H9 (cell line): Measurements from ENCODE around the gene TMEM185B. TPM values are rescaled to one million over a fixed set of nuclear protein-coding genes. Genes with fewer than 3 reads are reported as not detected.

Experiments used
- DNase-seq: peaks from one replicate; pipeline ENCODE4 v3.0.0-alpha.2; 2017
- H2AFZ ChIP-seq: one replicate; pipeline ENCODE4 v1.6.1; 2013; ENCODE audit warnings: mild to moderate bottlenecking, low read length, control low read depth, moderate library complexity
- H2AK5ac ChIP-seq: 2 replicates; pipeline ENCODE4 v1.6.1; 2013; ENCODE audit warnings: low read length, control low read depth, mixed read lengths; ENCODE audit not compliant: insufficient read length
- H2BK120ac ChIP-seq: one replicate; pipeline ENCODE4 v1.6.1; 2013; ENCODE audit warnings: low read depth, mild to moderate bottlenecking, low read length, control low read depth, inconsistent platforms; ENCODE audit not compliant: poor library complexity, severe bottlenecking
- H2BK12ac ChIP-seq: 2 replicates; pipeline ENCODE4 v1.6.1; 2013; ENCODE audit warnings: low read length, control low read depth, mixed read lengths, low read depth; ENCODE audit not compliant: insufficient read length
- H2BK15ac ChIP-seq: 2 replicates; pipeline ENCODE4 v1.6.1; 2013; ENCODE audit warnings: low read depth, low read length, control low read depth
- H2BK20ac ChIP-seq: one replicate; pipeline ENCODE4 v1.6.1; 2013; ENCODE audit warnings: low read depth, mild to moderate bottlenecking, low read length, control low read depth, inconsistent platforms; ENCODE audit not compliant: poor library complexity, severe bottlenecking
- H2BK5ac ChIP-seq: 2 replicates; pipeline ENCODE4 v1.6.1; 2013; ENCODE audit warnings: low read length, control low read depth, mixed read lengths; ENCODE audit not compliant: insufficient read length
- H3K14ac ChIP-seq: 2 replicates; pipeline ENCODE4 v1.6.1; 2013; ENCODE audit warnings: low read length, control low read depth; ENCODE audit not compliant: insufficient read depth
- H3K18ac ChIP-seq: 2 replicates; pipeline ENCODE4 v1.6.1; 2013; ENCODE audit warnings: low read depth, mild to moderate bottlenecking, mixed read lengths, low read length, control low read depth; ENCODE audit not compliant: insufficient read length
- H3K23ac ChIP-seq: 2 replicates; pipeline ENCODE4 v1.6.1; 2013; ENCODE audit warnings: low read length, control low read depth, mixed read lengths, low read depth; ENCODE audit not compliant: insufficient read length
- H3K23me2 ChIP-seq: 2 replicates; pipeline ENCODE4 v1.6.1; 2013; ENCODE audit warnings: low read depth, mild to moderate bottlenecking, mixed read lengths, low read length, control low read depth; ENCODE audit not compliant: insufficient read length, poor library complexity, severe bottlenecking
- H3K27ac ChIP-seq: 2 replicates; pipeline ENCODE4 v1.5.1; 2013; ENCODE audit warnings: low read length, control low read depth, mixed read lengths, low read depth; ENCODE audit not compliant: insufficient read length
- H3K27me3 ChIP-seq: 2 replicates; pipeline ENCODE4 v1.6.1; 2013; ENCODE audit warnings: low read length, control low read depth, inconsistent platforms; ENCODE audit not compliant: insufficient read depth
- H3K4ac ChIP-seq: 2 replicates; pipeline ENCODE4 v1.6.1; 2013; ENCODE audit warnings: low read depth, mild to moderate bottlenecking, control low read depth, inconsistent platforms, low read length, moderate library complexity
- H3K4me1 ChIP-seq: 2 replicates; pipeline ENCODE4 v1.6.1; 2013; ENCODE audit warnings: low read length, control low read depth, inconsistent platforms; ENCODE audit not compliant: insufficient read depth
- H3K4me2 ChIP-seq: 2 replicates; pipeline ENCODE4 v1.6.1; 2013; ENCODE audit warnings: low read length, control low read depth, mixed read lengths; ENCODE audit not compliant: insufficient read length, insufficient read depth
- H3K56ac ChIP-seq: 2 replicates; pipeline ENCODE4 v1.6.1; 2013; ENCODE audit warnings: low read depth, mild to moderate bottlenecking, mixed read lengths, low read length, control low read depth; ENCODE audit not compliant: insufficient read length
- H3K79me1 ChIP-seq: 2 replicates; pipeline ENCODE4 v1.6.1; 2013; ENCODE audit warnings: low read depth, mild to moderate bottlenecking, moderate library complexity, low read length, control low read depth, inconsistent platforms; ENCODE audit not compliant: insufficient read depth, poor library complexity, severe bottlenecking
- H3K79me2 ChIP-seq: 2 replicates; pipeline ENCODE4 v1.6.1; 2013; ENCODE audit warnings: low read length, control low read depth, inconsistent platforms; ENCODE audit not compliant: insufficient read depth
- H3K9ac ChIP-seq: 2 replicates; pipeline ENCODE4 v1.6.1; 2013; ENCODE audit warnings: low read length, control low read depth, mixed read lengths; ENCODE audit not compliant: insufficient read length; ENCODE audit errors: extremely low read depth
- H3K9me3 ChIP-seq: one replicate; pipeline ENCODE4 v1.6.1; 2013; ENCODE audit warnings: low read depth, low read length, inconsistent platforms; ENCODE audit not compliant: control insufficient read depth
- H3T11ph ChIP-seq: one replicate; pipeline ENCODE4 v1.6.1; 2013; ENCODE audit warnings: mild to moderate bottlenecking, low read length, control low read depth, inconsistent platforms
- H4K20me1 ChIP-seq: one replicate; pipeline ENCODE4 v1.6.1; 2013; ENCODE audit not compliant: control insufficient read depth, insufficient read length, insufficient read depth
- H4K5ac ChIP-seq: 2 replicates; pipeline ENCODE4 v1.6.1; 2013; ENCODE audit warnings: low read depth, mild to moderate bottlenecking, mixed read lengths, low read length, control low read depth; ENCODE audit not compliant: insufficient read length
- H4K8ac ChIP-seq: replicated peaks from 2 replicates; pipeline ENCODE4 v1.6.1; 2013; ENCODE audit warnings: low read length, control low read depth, mixed read lengths, low read depth; ENCODE audit not compliant: insufficient read length
- H4K91ac ChIP-seq: 2 replicates; pipeline ENCODE4 v1.6.1; 2013; ENCODE audit warnings: low read depth, mild to moderate bottlenecking, moderate library complexity, mixed read lengths, low read length, control low read depth; ENCODE audit not compliant: insufficient read length
- H3K27ac Mint-ChIP-seq, 3 experiments: 2 replicates in 2 of 3; 3 replicates in 1 of 3; pipeline ENCODE4 v1.8.0; 2020 to 2021; ENCODE audit warnings: mixed read lengths in 3 of 3, mild to moderate bottlenecking in 1 of 3, moderate library complexity in 1 of 3
- H3K27me3 Mint-ChIP-seq: 2 replicates; pipeline ENCODE4 v1.8.0; 2021; ENCODE audit warnings: low read depth, mild to moderate bottlenecking, moderate library complexity, mixed read lengths
- H3K36me3 Mint-ChIP-seq, 3 experiments: 2 replicates in 2 of 3; 3 replicates in 1 of 3; pipeline ENCODE4 v1.8.0; 2020 to 2021; ENCODE audit warnings: low read depth in 3 of 3, mixed read lengths in 3 of 3; ENCODE audit not compliant: insufficient read depth in 1 of 3
- H3K4me1 Mint-ChIP-seq, 2 experiments: 2 replicates each; pipeline ENCODE4 v1.8.0; 2020; ENCODE audit warnings: mixed read lengths in 2 of 2
- H3K4me3 Mint-ChIP-seq, 2 experiments: 2 replicates in 1 of 2; 3 replicates in 1 of 2; pipeline ENCODE4 v1.8.0; 2020 to 2021; ENCODE audit warnings: mild to moderate bottlenecking in 2 of 2, mixed read lengths in 2 of 2, moderate library complexity in 1 of 2
- H3K9me3 Mint-ChIP-seq, 2 experiments: 2 replicates in 1 of 2; 3 replicates in 1 of 2; pipeline ENCODE4 v1.8.0; 2020; ENCODE audit warnings: mild to moderate bottlenecking in 2 of 2, mixed read lengths in 2 of 2, moderate library complexity in 1 of 2
- CTCF ChIP-seq: fragments of 200-600 bp; sonication (generic); conservative IDR thresholded peaks from 3 replicates; pipeline ENCODE4 v1.8.0; 2021; ENCODE audit warnings: antibody characterized with exemption, mild to moderate bottlenecking
- WGBS: extraction: QIAGEN DNeasy Blood & Tissue Kit; methylation state at CpG from one replicate; pipeline ENCODE4 v1.1.7; 2013; ENCODE audit warnings: missing lambda C conversion rate, low lambda C conversion rate, mixed read lengths; ENCODE audit not compliant: insufficient read length; ENCODE audit errors: extremely low coverage; 5-methylcytosine and 5-hydroxymethylcytosine counted together
- total RNA-seq: library from RNA; stranded (reverse); gene quantifications from 2 replicates; pipeline ENCODE4 v1.2.1, GENCODE V29; 2021

TMEM185B gene
- total RNA-seq, 1 experiment from 2014 or later = 29.0 TPM

GRCh38 chr2:120195553-120195952 lies 27.6 kb downstream of the TMEM185B start:
- H3K4me1 Mint-ChIP-seq = no peaks in the 10 kb centered on the region; a peak in 1 of 4 replicates
- Histone ChIP-seq H3K9me3 (no peaks in the 10 kb centered on the region), H3K4me2 (no peak overlapping the region), H3K4ac (no peak overlapping the region), H3K9ac (no peak overlapping the region), H2BK12ac (no peak overlapping the region), H3K56ac (no peak overlapping the region), H4K91ac (no peak overlapping the region), H3K27me3 (no peaks in the 10 kb centered on the region), H3K79me1 (no peaks in the 10 kb centered on the region), H4K20me1 (no peaks in the 10 kb centered on the region), H3K27ac (no peak overlapping the region), H4K5ac (no peak overlapping the region), H2BK15ac (no peak overlapping the region), H2BK120ac (no peak overlapping the region), H3K18ac (no peak overlapping the region), H3T11ph (no peak overlapping the region), H3K23ac (no peak overlapping the region), H2BK5ac (no peak overlapping the region), H3K14ac (no peak overlapping the region), H3K4me1 (no peaks in the 10 kb centered on the region), H3K79me2 (no peaks in the 10 kb centered on the region), H4K8ac (no peak overlapping the region), H2BK20ac (no peak overlapping the region), H2AFZ (no peak overlapping the region), H2AK5ac (no peak overlapping the region), H3K23me2 (no peaks in the 10 kb centered on the region)
- no CpG with 5 or more reads among the region's 1 CpG for WGBS
- peaks cover 27 to 29% of the 10 kb centered on the region in 2 experiments for H3K9me3 Mint-ChIP-seq
- no peak overlapping the region for H3K27ac Mint-ChIP-seq
- DNase-seq = no peak
- TF ChIP-seq CTCF = no peak
- H3K36me3 Mint-ChIP-seq = peaks cover 3 to 17% (median 8%) of the 10 kb centered on the region in 3 experiments; a peak in 4 of 7 replicates
- peaks cover 4% of the 10 kb centered on the region for H3K27me3 Mint-ChIP-seq
- H3K4me3 Mint-ChIP-seq = no peak overlapping the region
